Cardiac septum (tissue), 1 donor: ENCODE data around the gene TXNIP. TPM values are rescaled to one million over a fixed set of nuclear protein-coding genes. Genes with fewer than 3 reads are reported as not detected.
A peak's percentile ranks its signal among the peaks of the same experiment; 100 is the strongest.

Experiments
- DNase-seq: peaks from one replicate; pipeline ENCODE4 v3.0.0-alpha.2; 2020; ENCODE audit warnings: low spot score
- intact Hi-C: fragments of 100-400 bp; cut with DNase I; formaldehyde crosslinking; loops from one replicate; pipeline ENCODE4 v1.14.0; 2022
- total RNA-seq: library from RNA; stranded (reverse); fragmentation: NEBNext Ultra II Directional; extraction: Animal tissue kit (Norgen Biotek cat#: 25700); gene quantifications from one replicate; pipeline ENCODE4 v1.2.1, GENCODE V29; 2021
- donor health status: DM: no; HTN: no; CAD: no.

The TXNIP gene
- total RNA-seq, 1 donor from 2014 or later, result 689 TPM

- intact Hi-C loops, result no loop called here
- no peak for DNase-seq
These were observed 6.0 kb downstream of the TXNIP start for GRCh38 chr1:145990249-145990855.

GRCh38 chr1:145988773-145989172, 7.6 kb downstream of the TXNIP start:
- DNase-seq, result no peak
- intact Hi-C loops, result no loop called here

GRCh38 chr1:145987926-145988325, 8.5 kb downstream of the TXNIP start:
- DNase-seq, result no peak
- intact Hi-C loops, result no loop called here

- DNase-seq, result no peak
- intact Hi-C loops, result no loop called here
These were observed 9.8 kb downstream of the TXNIP start for GRCh38 chr1:145986551-145986950.

- intact Hi-C loops, result no loop called here
- peak; percentile 88 for DNase-seq
These were observed 10.6 kb downstream of the TXNIP start for GRCh38 chr1:145985502-145986439.

- no peak for DNase-seq
- intact Hi-C loops, result no loop called here
These were observed 11.3 kb downstream of the TXNIP start for GRCh38 chr1:145985129-145985501.

- intact Hi-C loops, result no loop called here
- DNase-seq, result no peak
These were observed 12.2 kb downstream of the TXNIP start for GRCh38 chr1:145983960-145984830.

GRCh38 chr1:145983206-145983675, 13.1 kb downstream of the TXNIP start:
- intact Hi-C loops, result no loop called here
- DNase-seq, result no peak

GRCh38 chr1:145982010-145982723, 14.2 kb downstream of the TXNIP start:
- no peak for DNase-seq
- intact Hi-C loops, result no loop called here

GRCh38 chr1:145980457-145980994, 15.9 kb downstream of the TXNIP start:
- intact Hi-C loops, result no loop called here
- no peak for DNase-seq

GRCh38 chr1:145979746-145980456, 16.5 kb downstream of the TXNIP start:
- intact Hi-C loops, result loop anchor here (1.0 to 2.0 kb wide), 2 partner anchors 15 to 16 kb away; partner anchors contain the start of genes ANKRD34A, POLR3GL and TXNIP
- DNase-seq, result no peak

GRCh38 chr1:145978854-145979745, 17.3 kb downstream of the TXNIP start:
- intact Hi-C loops, result loop anchor here (1.0 to 2.0 kb wide), 2 partner anchors 14 to 17 kb away; partner anchors contain the start of genes ANKRD34A, POLR3GL and TXNIP
- DNase-seq, result peak; percentile 96

- DNase-seq, result no peak
- intact Hi-C loops, result loop anchor here (2.0 kb wide), 1 partner anchor 14 kb away; the partner anchor contains the start of genes ANKRD34A and POLR3GL
These were observed 17.9 kb downstream of the TXNIP start for GRCh38 chr1:145978471-145978853.

GRCh38 chr1:145977486-145978470, 18.6 kb downstream of the TXNIP start:
- intact Hi-C loops, result loop anchor here (1.0 to 2.0 kb wide), 3 partner anchors 13 to 30 kb away; partner anchors contain the start of genes ANKRD34A and POLR3GL
- peak; percentile 88 for DNase-seq

- intact Hi-C loops, result loop anchor here (1.0 kb wide), 2 partner anchors 20 to 30 kb away; no protein-coding TSS in a partner anchor
- no peak for DNase-seq
These were observed 19.4 kb downstream of the TXNIP start for GRCh38 chr1:145977016-145977415.

- no peak for DNase-seq
- intact Hi-C loops, result no loop called here
These were observed 21.2 kb downstream of the TXNIP start for GRCh38 chr1:145975216-145975615.
